T-cell (primary cell): ENCODE results near the gene MAN1A1. TPM values are rescaled to one million over a fixed set of nuclear protein-coding genes. Genes with fewer than 3 reads are reported as not detected.

ENCODE experiments used
- ATAC-seq, 4 experiments: fragments of 200-7000 bp in 3 of 4; fragments of 150-1000 bp in 1 of 4; cut with Tn5 transposase; replicated peaks in 1 of 4; 1 replicate in 3 of 4; 2 replicates in 1 of 4; pipeline ENCODE4 v1.10.0; 2021; ENCODE audit warnings: moderate library complexity in 3 of 4, mild to moderate bottlenecking in 2 of 4, moderate number of reproducible peaks in 1 of 4
- CTCF ChIA-PET, 2 donors: fragments of 300-600 bp; sonication (Branson Sonifier 250); formaldehyde crosslinking; loops; one replicate each; lab custom pipeline; 2022; ENCODE audit warnings: antibody characterized with exemption in 2 of 2; lab: Charles Lee
- POLR2A ChIA-PET, 2 donors: fragments of 300-600 bp; sonication (Branson Sonifier 250); formaldehyde crosslinking; loops; one replicate each; lab custom pipeline; 2022; ENCODE audit warnings: antibody characterized with exemption in 2 of 2; lab: Charles Lee
- DNase-seq, 35 experiments: peaks; one replicate each; pipeline versions ENCODE4 v3.0.0 to v3.0.0-alpha.2; 2013 to 2023
- H3K27ac ChIP-seq: one replicate; pipeline ENCODE4 v1.5.1; 2013; ENCODE audit warnings: low read length
- H3K27me3 ChIP-seq, 2 experiments: replicated peaks in 1 of 2; 1 replicate in 1 of 2; 2 replicates in 1 of 2; pipeline versions ENCODE4 v1.6.1 to v1.7.0; 2013; ENCODE audit warnings: low read length in 1 of 2, mixed read lengths in 1 of 2; ENCODE audit not compliant: control insufficient read depth in 2 of 2, insufficient read depth in 2 of 2; ENCODE audit errors: extremely low read depth in 1 of 2
- H3K36me3 ChIP-seq, 2 donors: 1 replicate in 1 of 2; 2 replicates in 1 of 2; pipeline versions ENCODE4 v1.6.1 to v1.7.0; 2013; ENCODE audit warnings: low read length in 1 of 2; ENCODE audit not compliant: control insufficient read depth in 2 of 2, insufficient read depth in 1 of 2; ENCODE audit errors: extremely low read depth in 1 of 2
- H3K4me1 ChIP-seq, 2 experiments: 1 replicate in 1 of 2; 2 replicates in 1 of 2; pipeline versions ENCODE4 v1.6.1 to v1.7.0; 2013; ENCODE audit warnings: low read length in 2 of 2, mixed read lengths in 1 of 2; ENCODE audit not compliant: insufficient read depth in 2 of 2, control insufficient read depth in 1 of 2; ENCODE audit errors: extremely low read depth in 1 of 2
- H3K4me3 ChIP-seq, 2 donors: 1 replicate in 1 of 2; 2 replicates in 1 of 2; pipeline versions ENCODE4 v1.5.1 to v1.7.0; 2013; ENCODE audit warnings: mild to moderate bottlenecking in 2 of 2, low read length in 1 of 2, moderate library complexity in 1 of 2; ENCODE audit not compliant: control insufficient read depth in 1 of 2; ENCODE audit errors: extremely low read depth in 1 of 2
- H3K9me3 ChIP-seq: 2 replicates; pipeline ENCODE4 v1.7.0; 2013
- H3K27ac Mint-ChIP-seq, 2 donors: one replicate each; pipeline ENCODE4 v1.8.0; 2020 to 2021; ENCODE audit warnings: mild to moderate bottlenecking in 2 of 2, mixed read lengths in 2 of 2
- H3K27me3 Mint-ChIP-seq, 2 donors: one replicate each; pipeline ENCODE4 v1.8.0; 2021 to 2022; ENCODE audit warnings: mixed read lengths in 2 of 2
- H3K36me3 Mint-ChIP-seq: one replicate; pipeline ENCODE4 v1.8.0; 2021; ENCODE audit warnings: mixed read lengths
- H3K4me1 Mint-ChIP-seq, 3 donors: one replicate each; pipeline ENCODE4 v1.8.0; 2020 to 2022; ENCODE audit warnings: mixed read lengths in 3 of 3, mild to moderate bottlenecking in 1 of 3
- H3K4me3 Mint-ChIP-seq, 3 donors: one replicate each; pipeline ENCODE4 v1.8.0; 2020 to 2022; ENCODE audit warnings: mild to moderate bottlenecking in 3 of 3, mixed read lengths in 3 of 3, moderate library complexity in 3 of 3
- H3K9me3 Mint-ChIP-seq, 3 donors: one replicate each; pipeline ENCODE4 v1.8.0; 2020 to 2022; ENCODE audit warnings: mixed read lengths in 3 of 3
- WGBS: methylation state at CpG from one replicate; pipeline ENCODE4 v1.1.5; 2013; ENCODE audit warnings: missing lambda C conversion rate; ENCODE audit not compliant: insufficient coverage; 5-methylcytosine and 5-hydroxymethylcytosine counted together
- total RNA-seq, 35 experiments: library from RNA in 6 of 35; stranded (reverse) in 6 of 35; fragments of 120-200 nt in 1 of 35; gene quantifications; one replicate each; pipeline versions ENCODE4 v1.2.1 to v1.2.4 and lab custom pipeline; 2013 to 2026

Gene MAN1A1
- total RNA-seq, 5 donors from 2014 or later (not counting 1 experiment from before 2014, with no cell fraction given): 9.4 to 13.6 (median 12.3) TPM

- H3K27ac ChIP-seq: no peak overlapping the region
- no peak overlapping the region for H3K4me3 ChIP-seq
- H3K27ac Mint-ChIP-seq: no peak overlapping the region
- peaks cover 0 to 3% of the 10 kb centered on the region in 2 donors for H3K36me3 ChIP-seq
- CTCF ChIA-PET: no interaction called here
- H3K4me1 ChIP-seq: peaks cover 3 to 6% of the 10 kb centered on the region in 2 experiments
- WGBS: no CpG with 5 or more reads among the region's 1 CpG
- H3K4me3 Mint-ChIP-seq: no peak overlapping the region
- peaks cover 28% of the 10 kb centered on the region for H3K36me3 Mint-ChIP-seq
- H3K27me3 ChIP-seq: no peaks in the 10 kb centered on the region
- H3K9me3 Mint-ChIP-seq: no peaks in the 10 kb centered on the region
- DNase-seq (no peak), ATAC-seq (no peak)
- H3K4me1 Mint-ChIP-seq: peaks cover 20 to 23% (median 20%) of the 10 kb centered on the region in 3 donors
- no peaks in the 10 kb centered on the region for H3K9me3 ChIP-seq
- POLR2A ChIA-PET: no interaction called here
- H3K27me3 Mint-ChIP-seq: no peaks in the 10 kb centered on the region
These were observed 170.5 kb downstream of the MAN1A1 start for GRCh38 chr6:119179062-119179461.

DNA sequence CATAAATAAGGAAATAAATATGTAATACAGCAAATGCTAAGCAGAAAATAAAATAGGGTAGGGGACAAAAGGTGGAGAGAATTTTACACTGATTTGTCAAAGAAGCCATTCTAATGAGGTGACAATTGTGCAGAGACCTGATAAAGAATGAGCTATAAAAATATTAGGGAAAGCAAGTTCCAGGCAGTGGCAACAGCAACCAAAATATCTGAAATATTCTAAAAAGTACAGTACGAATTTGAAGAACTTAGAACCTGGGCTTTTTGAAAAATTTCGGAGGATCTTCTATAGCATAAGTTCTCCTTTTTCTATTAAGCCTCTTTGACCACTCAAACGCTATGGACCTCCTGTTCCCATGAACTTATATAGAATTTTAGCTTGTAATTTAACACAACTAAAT lies 173.1 kb downstream of the MAN1A1 start:
- no CpG with 5 or more reads among the region's 3 CpGs for WGBS
- Mint-ChIP-seq H3K9me3 (no peaks in the 10 kb centered on the region), H3K4me3 (no peak overlapping the region), H3K27ac (no peak overlapping the region), H3K27me3 (no peaks in the 10 kb centered on the region), H3K4me1 (peaks cover 16 to 19% (median 16%) of the 10 kb centered on the region in 3 donors), H3K36me3 (peaks cover 16% of the 10 kb centered on the region)
- Histone ChIP-seq H3K4me3 (no peak overlapping the region), H3K4me1 (peaks cover 3 to 6% of the 10 kb centered on the region in 2 experiments), H3K9me3 (no peaks in the 10 kb centered on the region), H3K27me3 (no peaks in the 10 kb centered on the region), H3K27ac (no peak overlapping the region), H3K36me3 (no peaks in the 10 kb centered on the region)
- DNase-seq (no peak), ATAC-seq (no peak)
- CTCF ChIA-PET: no interaction called here
- POLR2A ChIA-PET: no interaction called here

- H3K27me3 Mint-ChIP-seq: no peaks in the 10 kb centered on the region
- H3K36me3 Mint-ChIP-seq: peaks cover 12% of the 10 kb centered on the region
- no peak overlapping the region for H3K27ac ChIP-seq
- H3K4me1 ChIP-seq: peaks cover 0 to 4% of the 10 kb centered on the region in 2 experiments
- H3K4me3 ChIP-seq: no peak overlapping the region
- DNase-seq (no peak), ATAC-seq (no peak)
- H3K9me3 Mint-ChIP-seq: no peaks in the 10 kb centered on the region
- no peaks in the 10 kb centered on the region for H3K27me3 ChIP-seq
- CTCF ChIA-PET: no interaction called here
- H3K27ac Mint-ChIP-seq: no peak overlapping the region
- no peaks in the 10 kb centered on the region for H3K9me3 ChIP-seq
- peaks cover 7 to 8% (median 8%) of the 10 kb centered on the region in 3 donors for H3K4me1 Mint-ChIP-seq
- H3K4me3 Mint-ChIP-seq: no peak overlapping the region
- no peaks in the 10 kb centered on the region for H3K36me3 ChIP-seq
- POLR2A ChIA-PET: no interaction called here
- 100% methylated on average over 1 of the region's 8 CpGs for WGBS
These were observed 174.4 kb downstream of the MAN1A1 start for GRCh38 chr6:119174879-119175817.

DNA sequence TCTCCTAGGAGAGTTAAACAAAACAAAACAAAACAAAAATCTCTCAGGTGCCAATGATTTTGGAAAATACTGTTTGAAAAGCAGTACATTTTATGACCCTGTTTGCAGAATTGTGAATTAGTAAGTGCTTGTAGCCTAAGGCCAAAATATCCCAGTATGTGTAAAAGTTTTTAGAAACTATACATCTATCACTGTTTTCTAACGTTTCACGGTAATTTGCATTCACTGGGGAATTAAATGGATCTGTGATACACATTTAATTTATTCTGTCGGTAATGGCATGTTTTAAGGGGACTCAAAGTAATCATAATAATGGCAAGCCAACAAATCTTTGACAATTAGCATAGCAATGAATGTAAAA lies 175.5 kb downstream of the MAN1A1 start:
- no peaks in the 10 kb centered on the region for H3K4me1 ChIP-seq
- ATAC-seq: no peak
- CTCF ChIA-PET: no interaction called here
- no peaks in the 10 kb centered on the region for H3K9me3 Mint-ChIP-seq
- H3K36me3 ChIP-seq: no peaks in the 10 kb centered on the region
- H3K27me3 ChIP-seq: no peaks in the 10 kb centered on the region
- DNase-seq: no peak
- WGBS: no CpG with 5 or more reads among the region's 3 CpGs
- no peak overlapping the region for H3K4me3 ChIP-seq
- no peaks in the 10 kb centered on the region for H3K27me3 Mint-ChIP-seq
- POLR2A ChIA-PET: no interaction called here
- H3K9me3 ChIP-seq: no peaks in the 10 kb centered on the region
- no peak overlapping the region for H3K4me3 Mint-ChIP-seq
- no peak overlapping the region for H3K27ac Mint-ChIP-seq
- no peak overlapping the region for H3K27ac ChIP-seq
- no peaks in the 10 kb centered on the region for H3K4me1 Mint-ChIP-seq
- peaks cover 5% of the 10 kb centered on the region for H3K36me3 Mint-ChIP-seq

- Mint-ChIP-seq H3K4me3 (no peak overlapping the region), H3K27me3 (no peaks in the 10 kb centered on the region), H3K36me3 (peaks cover under 1% of the 10 kb centered on the region), H3K9me3 (no peaks in the 10 kb centered on the region), H3K27ac (no peak overlapping the region), H3K4me1 (no peaks in the 10 kb centered on the region)
- no CpG with 5 or more reads among the region's 6 CpGs for WGBS
- ChIA-PET CTCF (no interaction called here), POLR2A (no interaction called here)
- Histone ChIP-seq H3K27ac (no peak overlapping the region), H3K36me3 (no peaks in the 10 kb centered on the region), H3K9me3 (no peaks in the 10 kb centered on the region), H3K27me3 (no peaks in the 10 kb centered on the region), H3K4me1 (no peaks in the 10 kb centered on the region), H3K4me3 (no peak overlapping the region)
- DNase-seq: no peak
- no peak for ATAC-seq
These were observed 176.1 kb downstream of the MAN1A1 start for GRCh38 chr6:119173249-119174084.

DNA sequence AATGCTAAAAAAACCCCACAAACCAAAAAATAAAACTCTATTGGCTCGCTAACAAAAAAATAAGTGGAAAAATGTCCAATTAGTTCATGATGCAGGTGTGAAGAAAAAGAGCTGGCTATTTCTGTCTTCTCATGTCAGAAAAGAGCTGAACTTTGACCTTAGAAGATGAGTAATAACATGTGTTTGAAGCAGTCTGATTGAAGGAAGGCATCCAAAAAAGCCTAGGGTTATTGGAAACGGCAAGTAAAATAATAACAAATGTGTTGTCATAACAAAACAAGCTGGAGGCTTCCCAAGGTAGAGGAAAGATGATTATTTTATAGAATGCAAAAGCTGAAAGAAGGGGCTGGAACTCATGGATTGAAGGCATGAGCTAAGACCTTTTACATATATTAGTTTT lies 176.7 kb downstream of the MAN1A1 start:
- Histone ChIP-seq H3K36me3 (no peaks in the 10 kb centered on the region), H3K27ac (no peak overlapping the region), H3K9me3 (no peaks in the 10 kb centered on the region), H3K4me3 (no peak overlapping the region), H3K27me3 (no peaks in the 10 kb centered on the region), H3K4me1 (no peaks in the 10 kb centered on the region)
- Mint-ChIP-seq H3K4me1 (no peaks in the 10 kb centered on the region), H3K9me3 (no peaks in the 10 kb centered on the region), H3K4me3 (no peak overlapping the region), H3K36me3 (no peaks in the 10 kb centered on the region), H3K27ac (no peak overlapping the region), H3K27me3 (no peaks in the 10 kb centered on the region)
- ChIA-PET POLR2A (no interaction called here), CTCF (interaction anchor here in 1 of 2 donors (0.6 to 0.7 kb wide), 2 partner anchors 589 to 988 kb away, joined by 3 read pairs; no protein-coding TSS in a partner anchor)
- DNase-seq: no peak
- no peak for ATAC-seq
- WGBS: no CpG with 5 or more reads among the region's 2 CpGs
